NCI-H1436 (cell line): ENCODE results near the gene IFNG-AS1.
A peak's percentile ranks its signal among the peaks of the same experiment; 100 is the strongest.

Source experiments
- DNase-seq: peaks from one replicate; lab custom pipeline; 2025; lab: John Stamatoyannopoulos, UW

IFNG-AS1 gene

DNA sequence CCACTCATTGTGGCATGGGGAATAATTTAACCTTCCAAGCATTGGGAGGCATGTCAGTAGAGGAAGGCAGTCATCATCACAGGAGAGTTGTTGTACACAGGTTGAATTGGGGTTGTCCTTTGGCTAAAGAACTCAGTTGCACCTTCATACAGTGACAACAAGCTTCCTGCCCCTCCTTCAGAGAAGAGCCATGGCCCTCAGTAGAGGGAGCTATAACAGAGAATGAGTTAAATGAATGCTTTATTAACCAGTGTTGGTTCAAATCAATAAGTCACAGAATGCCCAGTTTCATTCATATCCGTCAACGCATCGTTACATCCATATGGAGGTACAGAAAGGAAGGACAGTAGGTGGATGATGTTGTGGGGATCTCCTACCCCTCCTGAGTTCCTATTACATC lies 4.8 kb downstream of the IFNG-AS1 start:
- DNase-seq: no peak

DNA sequence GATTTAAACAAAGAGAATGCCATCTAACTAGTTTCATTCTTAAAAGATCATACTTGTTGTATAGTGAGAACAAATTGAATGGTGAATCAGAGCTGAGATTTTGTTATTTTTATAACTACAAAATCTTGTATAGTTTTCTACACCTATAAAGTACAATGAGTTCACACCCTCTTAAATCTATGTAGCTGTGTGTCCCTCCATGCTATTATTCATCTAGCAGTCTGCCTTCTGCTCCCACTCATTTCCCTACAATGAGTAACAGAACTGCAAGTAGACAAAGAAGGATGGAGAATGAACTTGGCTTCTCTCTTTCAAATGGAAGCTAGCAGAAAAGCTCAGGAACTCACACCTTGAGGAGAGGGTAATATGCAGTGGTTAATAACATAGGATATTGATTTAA lies 7.1 kb downstream of the IFNG-AS1 start:
- DNase-seq: no peak

DNA sequence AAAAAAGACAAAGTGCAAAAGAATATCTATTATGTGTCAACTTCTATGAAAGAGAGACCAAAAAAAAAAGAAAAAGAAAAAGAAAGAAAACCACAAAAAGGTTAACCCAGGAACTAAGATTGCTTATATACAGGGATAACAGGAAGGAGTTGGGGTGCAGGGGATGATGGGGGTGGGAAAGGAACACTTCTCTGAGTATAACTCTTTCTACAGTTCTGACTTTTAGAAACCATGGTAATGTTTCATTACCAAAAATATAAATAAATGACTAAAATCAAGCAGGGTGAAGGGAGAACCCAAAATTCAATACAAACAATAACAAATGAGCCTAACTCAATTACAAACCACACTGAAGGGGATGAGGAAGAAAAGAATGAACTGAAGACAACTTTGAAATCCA lies 9.1 kb downstream of the IFNG-AS1 start:
- DNase-seq: no peak

DNA sequence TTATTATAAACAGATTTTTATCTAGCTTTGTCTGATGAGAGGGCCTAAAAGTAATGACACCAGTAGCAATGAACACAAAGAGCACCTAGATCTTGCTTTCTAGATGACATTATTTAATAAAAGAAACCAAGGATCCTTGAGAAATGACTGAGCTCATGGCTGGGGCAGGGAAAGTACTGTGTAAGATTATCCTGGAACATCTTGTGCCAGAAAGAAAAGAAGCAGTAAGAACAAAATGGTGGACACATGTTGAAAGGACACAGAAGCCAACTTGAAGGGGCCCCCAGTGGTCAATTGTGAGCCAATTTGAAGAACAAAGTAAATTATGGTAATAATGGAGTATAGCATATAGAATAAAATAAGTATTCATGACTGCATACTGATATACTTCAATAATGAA lies 10.0 kb downstream of the IFNG-AS1 start:
- no peak for DNase-seq

DNA sequence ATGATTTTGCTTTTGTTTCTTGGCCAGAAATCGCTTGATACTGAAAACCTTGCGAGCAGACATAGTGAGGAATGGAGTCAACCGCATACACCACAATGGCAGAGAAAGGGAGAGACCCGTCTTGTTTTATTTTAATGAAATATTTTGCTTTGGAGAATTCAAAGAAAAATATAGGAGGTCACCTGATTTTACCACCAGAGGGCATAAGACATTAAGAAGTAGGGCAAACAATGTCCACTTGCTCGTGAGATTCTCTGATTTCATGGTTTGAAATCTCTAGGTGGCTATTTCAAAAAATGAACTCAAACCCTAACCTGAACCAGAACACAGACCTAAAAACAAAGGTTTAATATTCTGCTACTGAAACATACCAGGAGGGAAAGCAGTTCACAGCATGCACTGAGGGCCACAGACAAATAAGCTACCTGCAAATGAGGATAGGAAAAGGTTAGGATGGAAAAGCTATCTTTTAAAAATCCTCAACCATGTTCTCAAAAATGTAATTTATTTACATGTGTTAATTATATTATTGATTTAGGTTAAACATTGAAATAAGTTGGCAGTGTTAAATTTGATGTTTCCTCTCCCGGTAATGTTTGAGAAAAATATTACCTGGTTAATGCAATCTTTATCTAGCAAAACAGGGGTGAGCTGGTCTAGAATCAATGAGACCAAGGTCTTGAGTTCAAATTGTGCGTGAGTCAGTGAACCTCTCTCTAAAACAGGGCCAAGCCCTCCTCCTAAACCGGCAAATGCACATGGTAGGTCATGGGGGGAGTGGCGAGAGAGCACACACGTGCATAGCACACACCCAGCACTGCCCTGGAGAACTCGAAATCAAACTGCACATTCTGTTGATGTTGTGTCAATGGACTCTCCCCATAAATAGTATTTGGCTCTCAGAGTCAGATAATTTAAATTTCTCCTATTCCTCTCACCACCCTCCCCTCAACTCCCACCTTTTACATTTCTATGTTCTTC lies 12.5 kb downstream of the IFNG-AS1 start:
- DNase-seq: no peak

DNA sequence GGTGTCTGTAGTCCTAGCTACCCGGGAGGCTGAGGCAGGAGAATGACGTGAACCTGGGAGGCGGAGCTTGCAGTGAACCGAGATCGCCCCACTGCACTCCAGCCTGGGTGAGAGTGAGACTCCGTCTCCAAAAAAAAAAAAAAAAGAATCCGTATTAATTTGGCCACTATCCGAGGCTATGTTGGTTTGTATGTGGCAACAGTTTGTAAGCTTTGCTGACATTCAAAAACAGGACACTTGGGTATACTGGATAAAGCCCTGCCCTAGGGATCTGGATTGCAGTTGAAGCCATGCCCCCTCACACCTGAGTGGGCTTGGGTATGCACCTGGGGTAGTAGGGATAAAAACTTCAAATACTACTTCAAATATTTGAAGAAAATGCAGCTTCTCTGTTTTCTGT lies 14.5 kb downstream of the IFNG-AS1 start:
- DNase-seq: no peak

DNA sequence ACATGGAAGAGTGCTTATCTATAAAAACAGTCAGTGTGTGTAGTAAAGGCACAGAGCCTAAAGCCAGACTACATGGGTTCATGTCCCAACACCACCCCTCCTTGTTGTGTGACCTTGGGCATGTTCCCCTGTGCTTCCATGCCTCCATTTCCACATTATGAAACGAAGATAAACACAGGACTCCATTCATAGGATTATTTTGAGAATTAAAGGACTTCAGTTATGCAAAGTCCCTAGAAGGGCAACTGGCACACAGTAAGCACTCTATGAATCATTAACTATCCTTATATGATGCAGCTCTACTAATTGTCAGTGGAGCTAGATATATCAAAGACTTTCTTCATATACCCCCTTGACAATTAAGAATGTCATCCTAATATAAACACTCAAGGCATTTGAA lies 17.8 kb downstream of the IFNG-AS1 start:
- DNase-seq: no peak

DNA sequence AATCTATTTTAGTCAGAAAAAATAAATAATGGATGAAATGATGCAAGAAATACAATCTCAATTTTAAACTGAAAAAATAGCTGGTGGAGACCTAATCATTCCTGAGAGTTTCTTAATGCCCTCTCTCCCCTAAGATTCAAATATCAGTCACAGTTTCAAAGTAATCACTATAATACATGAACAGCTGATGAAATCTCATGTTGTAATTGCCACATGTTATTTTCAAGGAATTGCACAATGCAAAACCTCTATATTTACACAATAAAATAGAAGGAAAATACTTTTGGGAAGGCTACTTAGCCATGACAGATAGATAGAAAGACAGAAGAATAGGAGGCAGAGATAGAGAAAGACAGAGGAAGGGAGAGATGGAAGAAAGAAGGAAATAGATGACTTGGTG lies 18.2 kb downstream of the IFNG-AS1 start:
- no peak for DNase-seq

DNA sequence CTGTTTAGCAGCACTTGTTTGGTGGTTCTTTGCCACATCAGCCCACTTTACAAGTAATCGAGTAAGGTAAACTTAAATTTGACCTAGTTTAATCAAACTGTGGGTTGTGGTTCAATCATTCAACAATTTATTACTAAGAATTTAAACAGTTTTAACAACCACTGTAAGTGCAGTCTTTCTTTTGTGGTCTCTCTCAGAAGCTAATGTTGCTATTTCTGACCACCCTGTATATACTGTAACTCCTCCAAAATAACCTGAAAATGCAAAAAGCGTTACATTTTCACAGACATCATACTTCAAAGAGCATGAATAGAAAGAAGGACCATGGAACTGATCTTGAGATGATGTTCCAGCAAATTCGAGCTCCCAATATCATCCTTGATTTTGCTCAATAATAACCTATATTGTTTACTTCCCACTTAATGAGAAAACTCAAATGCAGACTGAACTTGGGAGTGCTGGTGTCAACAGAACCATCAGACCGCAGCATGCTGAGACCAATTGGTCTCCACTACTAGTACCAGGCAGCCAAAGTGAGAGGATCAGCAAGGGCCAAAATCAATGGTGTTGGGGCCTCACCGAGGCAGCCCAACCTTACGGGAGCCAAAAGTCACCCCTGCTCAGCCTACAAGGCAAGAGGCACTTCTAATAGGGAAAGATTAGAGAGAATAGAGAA lies 22.1 kb downstream of the IFNG-AS1 start:
- DNase-seq: no peak

DNA sequence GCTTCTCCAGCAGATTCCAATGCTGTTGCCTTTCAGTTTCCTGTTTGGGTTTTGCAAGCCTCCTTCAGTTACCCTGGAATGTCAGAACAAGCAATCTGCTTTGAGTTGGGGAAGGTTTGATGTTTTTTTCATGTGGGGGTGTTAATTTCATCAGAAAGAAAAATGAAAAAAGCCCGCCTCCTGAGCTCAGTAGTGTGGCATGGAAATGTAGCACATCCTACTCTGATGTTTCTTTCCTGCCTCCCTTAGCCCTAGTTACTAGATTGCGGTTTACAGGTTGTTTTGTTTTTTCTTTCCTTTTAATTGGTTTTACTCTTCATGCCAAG lies 22.6 kb downstream of the IFNG-AS1 start:
- no peak for DNase-seq

DNA sequence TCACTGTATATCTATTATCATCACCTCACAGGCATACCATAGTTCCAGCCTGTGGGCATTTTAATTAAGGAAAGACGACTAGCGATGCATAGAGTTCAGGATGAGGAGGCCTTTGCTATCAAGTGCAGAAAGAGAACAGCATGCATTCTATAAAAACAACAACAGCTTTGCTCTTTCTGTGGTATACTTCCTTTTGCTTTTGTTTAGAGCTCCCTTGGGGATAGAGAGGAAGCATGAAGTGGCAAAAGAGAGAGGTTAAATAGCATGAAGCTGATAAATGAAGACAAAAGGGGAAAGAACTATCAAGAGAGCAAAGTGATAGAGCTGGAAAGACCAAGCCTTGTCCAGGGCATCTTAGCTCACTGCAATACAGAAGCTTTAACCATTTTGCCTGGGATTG lies 23.5 kb downstream of the IFNG-AS1 start:
- DNase-seq: peak; percentile 34

DNA sequence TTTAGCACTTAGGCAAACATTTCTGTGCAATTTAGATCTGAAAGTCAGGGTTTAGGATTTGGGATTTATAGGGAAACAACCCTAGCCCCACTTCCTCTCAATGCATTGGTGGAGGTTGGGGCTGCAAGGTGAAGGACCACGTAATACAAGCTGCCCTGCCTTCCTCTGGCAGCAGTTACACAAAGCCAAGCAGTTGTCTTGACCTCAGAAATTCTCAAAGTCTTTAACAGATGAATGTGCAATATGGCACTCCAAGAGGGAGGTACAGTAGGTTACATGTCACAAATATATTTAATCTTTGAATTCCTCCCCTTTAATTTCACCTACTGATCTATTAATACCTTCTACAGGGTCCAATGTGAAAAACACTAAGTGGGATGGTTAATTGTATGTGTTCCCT lies 23.9 kb downstream of the IFNG-AS1 start:
- no peak for DNase-seq

DNA sequence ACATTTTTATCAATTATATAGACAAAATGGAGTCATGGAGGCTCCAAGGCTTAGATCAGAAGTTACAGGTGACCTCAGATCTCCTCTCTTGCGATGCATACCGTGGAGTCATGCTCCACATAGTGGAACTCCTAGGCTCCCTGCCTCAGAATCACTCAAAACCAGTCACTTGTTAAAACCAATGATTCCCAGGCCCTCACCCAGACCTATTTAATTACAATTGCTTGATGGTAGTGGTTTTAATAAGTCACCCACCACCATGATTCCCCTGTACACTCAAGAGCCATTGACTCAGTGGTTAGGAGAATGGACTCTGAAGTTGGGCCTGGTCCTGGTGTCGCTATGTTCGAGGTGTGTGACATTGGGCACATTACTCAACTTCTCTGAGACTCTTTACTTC lies 26.9 kb downstream of the IFNG-AS1 start:
- DNase-seq: no peak

DNA sequence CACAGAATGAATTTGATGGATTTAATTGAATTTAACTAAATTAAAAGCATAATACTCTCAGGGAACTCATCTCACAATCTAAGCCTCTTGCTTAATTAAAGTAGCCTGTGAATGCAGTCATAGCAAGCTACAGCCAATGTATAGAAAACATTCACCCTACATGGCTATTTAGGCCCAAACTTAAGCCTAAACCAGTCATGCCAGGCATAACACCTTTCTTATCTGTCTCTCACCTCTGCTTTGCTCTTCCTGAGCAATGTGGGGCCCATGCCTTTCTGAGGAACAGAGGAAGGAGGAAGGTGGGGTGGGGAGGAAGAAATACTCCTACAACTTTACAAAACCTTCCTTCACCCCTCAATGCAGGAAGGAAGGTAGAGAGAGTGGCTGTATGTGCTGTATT lies 29.1 kb downstream of the IFNG-AS1 start:
- DNase-seq: no peak

DNA sequence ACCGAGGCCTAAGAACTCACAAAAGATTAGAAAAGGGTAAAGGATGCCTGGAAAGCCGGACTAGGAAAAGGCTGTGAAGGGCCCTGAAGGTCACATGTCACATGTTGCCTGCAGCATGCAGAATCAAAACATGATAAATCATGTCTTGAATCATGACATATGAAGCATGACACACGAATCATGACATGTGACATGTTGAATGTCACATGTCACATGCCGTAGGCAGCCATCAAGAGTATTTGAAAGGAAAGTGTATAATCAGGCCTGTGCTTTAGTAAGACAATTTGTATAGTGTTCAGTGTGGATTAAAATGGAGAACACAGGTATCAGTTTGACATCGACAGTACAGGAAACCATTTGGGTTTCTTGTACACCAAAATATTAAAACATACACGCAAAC lies 30.8 kb downstream of the IFNG-AS1 start:
- no peak for DNase-seq

DNA sequence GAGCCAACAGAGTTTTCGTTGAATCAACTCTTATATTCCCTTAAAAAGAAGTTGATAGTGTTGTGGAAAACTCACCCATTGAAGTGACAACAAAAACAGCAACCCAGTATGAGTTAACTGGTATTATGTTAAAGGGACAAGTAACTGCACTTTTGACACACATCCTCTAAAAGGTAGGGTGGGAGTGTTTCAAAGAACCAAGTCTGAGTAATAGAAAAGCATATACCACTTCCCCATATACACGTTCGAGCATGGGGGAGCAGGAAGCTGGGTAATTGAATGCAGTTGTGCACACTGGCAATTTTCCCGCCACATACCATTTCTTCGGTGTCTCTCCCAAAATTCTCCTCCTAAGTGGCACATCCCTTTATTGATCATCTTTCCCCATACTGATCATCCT lies 31.5 kb downstream of the IFNG-AS1 start:
- DNase-seq: no peak

DNA sequence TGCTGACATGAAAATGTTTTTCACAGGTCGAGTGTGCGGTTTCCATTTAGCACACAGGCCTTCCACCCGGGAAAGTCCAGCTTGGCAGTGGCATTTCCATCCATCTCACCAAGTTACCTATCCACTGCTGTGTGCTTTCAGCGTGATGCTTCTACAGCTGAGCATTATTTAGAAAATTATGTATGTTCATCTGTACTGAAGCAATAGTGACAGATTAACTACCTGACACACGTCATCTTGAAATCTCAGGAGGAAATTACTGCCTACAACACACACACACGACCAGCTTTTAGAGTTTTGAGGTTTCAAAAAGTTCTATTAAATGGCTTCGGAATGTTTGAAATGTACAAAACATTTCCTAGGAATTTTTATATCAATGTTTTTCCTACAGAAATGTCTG lies 39.4 kb downstream of the IFNG-AS1 start:
- DNase-seq: no peak

DNA sequence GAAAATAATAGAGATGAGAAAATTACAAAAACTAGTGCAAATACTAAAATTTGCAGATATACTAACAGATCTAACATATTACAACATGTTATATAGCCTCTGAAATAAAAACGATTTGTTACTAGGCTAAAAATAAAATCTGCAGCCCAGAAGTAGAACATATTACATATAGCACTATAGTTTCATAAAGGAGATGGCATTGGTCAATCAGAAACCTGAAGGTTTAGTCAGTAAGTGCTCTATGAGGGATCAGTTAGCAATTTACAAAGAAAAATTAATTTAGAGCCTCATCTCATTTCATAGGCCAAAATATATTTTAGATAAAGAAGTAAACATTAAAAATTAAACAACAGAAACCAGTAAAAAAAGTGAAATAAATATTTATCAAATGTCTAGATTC lies 41.0 kb downstream of the IFNG-AS1 start:
- no peak for DNase-seq

DNA sequence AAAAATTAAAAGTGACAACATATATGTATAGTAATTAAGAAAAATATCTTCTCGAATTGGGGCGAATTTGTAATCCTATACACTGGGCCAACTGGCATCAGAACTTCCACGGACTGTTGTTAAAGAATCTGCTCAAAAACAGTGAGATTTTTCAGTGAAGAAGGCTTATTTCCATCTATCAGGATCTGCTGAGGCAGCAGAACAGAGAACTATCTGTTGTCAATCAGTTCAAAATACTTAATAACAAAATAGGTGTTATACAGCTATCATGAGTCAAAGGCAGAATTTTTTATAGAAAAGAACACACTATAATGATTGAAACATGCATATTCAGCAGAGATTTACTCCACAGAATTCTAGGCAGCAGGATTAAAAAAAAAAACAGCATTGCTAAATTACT lies 41.9 kb downstream of the IFNG-AS1 start:
- DNase-seq: no peak

DNA sequence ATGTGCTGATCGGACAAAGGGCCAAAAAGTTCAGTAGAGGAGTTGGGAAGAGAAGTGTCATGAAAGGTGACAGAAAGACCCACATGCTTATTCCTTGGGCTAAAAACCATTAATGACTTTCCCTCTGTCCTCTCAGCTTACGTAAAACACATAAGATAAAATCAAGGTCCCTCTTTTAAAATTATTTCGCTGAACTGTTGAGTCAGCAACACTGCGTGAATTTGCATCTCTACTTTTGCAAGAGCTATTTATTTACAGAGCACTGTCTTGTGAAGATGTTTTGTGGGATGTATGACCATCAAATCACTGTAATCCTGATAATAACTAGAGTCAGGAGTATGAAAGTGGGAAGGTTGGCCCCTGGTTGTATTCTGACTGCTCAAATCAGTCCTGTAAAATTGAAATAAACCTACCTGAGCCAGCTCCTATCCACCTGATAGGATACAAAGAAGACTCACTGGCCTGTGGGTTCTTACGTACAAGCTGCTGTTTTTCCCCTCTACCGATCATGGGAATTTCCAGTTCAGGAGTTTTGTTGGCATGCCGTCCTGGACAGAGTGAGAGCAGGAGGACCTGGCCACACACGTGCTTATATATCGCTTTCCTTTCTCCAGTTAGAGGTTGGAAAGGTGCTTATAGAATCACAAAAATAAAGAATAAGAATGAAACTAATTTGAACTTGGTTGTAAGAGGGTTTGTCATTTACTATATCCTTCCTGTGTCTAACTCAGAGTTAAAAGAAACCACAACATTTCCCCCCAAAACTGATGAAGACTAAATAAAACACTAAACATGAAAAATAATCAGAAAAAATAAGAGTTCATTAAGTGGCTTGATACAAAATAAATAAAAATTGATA lies 42.9 kb downstream of the IFNG-AS1 start:
- no peak for DNase-seq

DNA sequence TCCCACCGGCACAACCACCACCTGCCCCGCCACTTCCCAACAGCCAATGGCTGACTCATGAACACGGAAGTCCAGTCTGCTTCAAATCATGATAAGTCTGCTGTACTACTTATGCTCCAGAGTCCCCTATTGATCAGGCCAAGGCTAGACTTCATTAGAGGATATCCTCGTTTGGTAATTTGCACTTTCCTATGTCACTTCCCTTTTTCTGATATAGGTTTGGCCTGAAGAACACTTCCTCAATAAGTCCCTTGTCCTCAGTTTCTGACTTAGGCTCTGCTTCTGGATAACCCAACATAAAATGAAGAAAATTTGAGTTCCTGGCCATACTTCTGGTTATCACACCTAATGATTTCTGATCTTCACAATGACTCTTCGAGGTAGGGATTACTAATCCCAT lies 45.3 kb downstream of the IFNG-AS1 start:
- no peak for DNase-seq

DNA sequence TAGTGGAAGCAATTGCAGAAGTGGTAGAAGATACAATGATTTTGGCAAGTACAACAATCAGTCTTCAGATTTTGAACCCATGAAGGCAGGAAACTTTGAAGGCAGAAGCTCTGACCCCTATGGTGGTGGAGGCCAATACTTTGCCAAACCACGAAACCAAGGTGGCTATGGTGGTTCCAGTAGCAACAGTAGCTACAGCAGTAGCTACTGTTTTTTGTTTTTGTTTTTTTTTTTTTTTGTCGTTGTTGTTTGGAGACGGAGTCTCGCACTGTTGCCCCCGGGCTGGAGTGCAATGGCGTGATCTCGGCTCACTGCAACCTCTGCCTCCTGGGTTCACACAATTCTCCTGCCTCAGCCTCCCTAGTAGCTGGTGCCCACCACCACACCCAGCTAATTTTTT lies 47.4 kb downstream of the IFNG-AS1 start:
- no peak for DNase-seq
